Astrocyte (in vitro differentiated cells and primary cell): Measurements from ENCODE around the gene CDKAL1. TPM values are rescaled to one million over a fixed set of nuclear protein-coding genes. Genes with fewer than 3 reads are reported as not detected.

Experiments used
- DNase-seq: peaks from one replicate; pipeline ENCODE4 v3.0.0-alpha.2; 2010; ENCODE audit warnings: low read depth
- FAIRE-seq: peaks from 2 replicates; lab custom pipeline; 2011; peaks lifted over from hg19 to GRCh38; lab: Jason Lieb, UNC
- H2AFZ ChIP-seq: 2 replicates; pipeline ENCODE4 v1.6.0; 2012; ENCODE audit warnings: low read depth, low read length, inconsistent platforms
- H3K27ac ChIP-seq: 2 replicates; pipeline ENCODE4 v1.5.1; 2011; ENCODE audit warnings: low read depth, low read length, inconsistent platforms
- H3K27me3 ChIP-seq: 2 replicates; pipeline ENCODE4 v1.6.0; 2011; ENCODE audit warnings: low read length, inconsistent platforms; ENCODE audit not compliant: insufficient read depth
- H3K36me3 ChIP-seq: 2 replicates; pipeline ENCODE4 v1.5.1; 2011; ENCODE audit warnings: low read length, inconsistent platforms; ENCODE audit not compliant: insufficient read depth
- H3K4me1 ChIP-seq: 2 replicates; pipeline ENCODE4 v1.5.1; 2011; ENCODE audit warnings: low read length, inconsistent platforms; ENCODE audit not compliant: insufficient read depth
- H3K4me2 ChIP-seq: 2 replicates; pipeline ENCODE4 v1.6.0; 2012; ENCODE audit warnings: low read length, inconsistent platforms
- H3K4me3 ChIP-seq: 2 replicates; pipeline ENCODE4 v1.5.1; 2011; ENCODE audit warnings: low read depth, mild to moderate bottlenecking, low read length, inconsistent platforms; ENCODE audit not compliant: insufficient read depth
- H3K79me2 ChIP-seq: 2 replicates; pipeline ENCODE4 v1.6.0; 2012; ENCODE audit warnings: mild to moderate bottlenecking, low read length, inconsistent platforms; ENCODE audit not compliant: insufficient read depth
- H3K9ac ChIP-seq: 2 replicates; pipeline ENCODE4 v1.6.0; 2012; ENCODE audit warnings: mild to moderate bottlenecking, low read length, inconsistent platforms
- H3K9me3 ChIP-seq: 2 replicates; pipeline ENCODE4 v1.5.1; 2012; ENCODE audit warnings: low read depth, mild to moderate bottlenecking, low read length, inconsistent platforms; ENCODE audit not compliant: insufficient read depth
- H4K20me1 ChIP-seq: 2 replicates; pipeline ENCODE4 v1.6.0; 2012; ENCODE audit warnings: low read length, inconsistent platforms; ENCODE audit not compliant: insufficient read depth
- H3K27ac Mint-ChIP-seq: one replicate; pipeline ENCODE4 v1.8.0; 2021; ENCODE audit warnings: mild to moderate bottlenecking, mixed read lengths; ENCODE audit not compliant: unreplicated experiment
- H3K27me3 Mint-ChIP-seq: one replicate; pipeline ENCODE4 v1.8.0; 2021; ENCODE audit warnings: low read depth, mixed read lengths; ENCODE audit not compliant: unreplicated experiment
- H3K36me3 Mint-ChIP-seq: one replicate; pipeline ENCODE4 v1.8.0; 2021; ENCODE audit warnings: low read depth, mixed read lengths; ENCODE audit not compliant: unreplicated experiment
- H3K4me1 Mint-ChIP-seq: one replicate; pipeline ENCODE4 v1.8.0; 2021; ENCODE audit warnings: low read depth, mixed read lengths; ENCODE audit not compliant: unreplicated experiment
- H3K4me3 Mint-ChIP-seq: one replicate; pipeline ENCODE4 v1.8.0; 2021; ENCODE audit warnings: mild to moderate bottlenecking, moderate library complexity, mixed read lengths; ENCODE audit not compliant: unreplicated experiment
- H3K9me3 Mint-ChIP-seq: one replicate; pipeline ENCODE4 v1.8.0; 2021; ENCODE audit warnings: mild to moderate bottlenecking, mixed read lengths; ENCODE audit not compliant: unreplicated experiment
- EZH2 ChIP-seq: IDR thresholded peaks from 2 replicates; pipeline ENCODE4 v1.6.1; 2012; ENCODE audit warnings: mild to moderate bottlenecking, low read length, inconsistent platforms; ENCODE audit not compliant: insufficient read depth
- total RNA-seq: library from RNA; stranded (reverse); gene quantifications from 2 replicates; pipeline ENCODE4 v1.2.1, GENCODE V29; 2021
- TF ChIP-seq, protein P1 (sequence below): IDR thresholded peaks from 2 replicates; pipeline ENCODE4 v1.5.1; 2011; ENCODE audit warnings: low read depth, mild to moderate bottlenecking, inconsistent platforms, low read length, moderate library complexity; ENCODE audit not compliant: insufficient read depth

Gene CDKAL1
- total RNA-seq, 1 donor from 2014 or later, result 13.7 TPM

DNA sequence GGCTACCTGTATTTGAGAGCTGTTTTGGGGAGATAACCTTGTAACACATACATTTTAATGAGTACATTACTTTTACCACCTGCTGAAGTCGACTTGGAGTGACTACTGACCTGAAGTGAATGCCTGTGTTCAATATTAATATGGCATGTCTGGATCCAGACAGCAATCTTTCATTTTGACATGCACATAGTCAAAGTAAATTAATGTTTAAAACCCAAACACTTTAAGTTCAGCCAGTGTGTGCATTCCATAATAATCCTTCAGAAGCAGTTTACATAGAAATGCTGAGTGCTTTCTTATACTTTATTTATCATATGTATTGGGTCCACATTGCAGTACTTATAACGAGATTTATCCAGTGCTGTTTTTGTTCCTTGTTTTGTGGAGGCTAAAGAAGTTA, 38.0 kb downstream of the CDKAL1 start:
- Mint-ChIP-seq H3K27ac (no peak overlapping the region), H3K9me3 (no peaks in the 10 kb centered on the region)
- H3K36me3 ChIP-seq, result no peaks in the 10 kb centered on the region

DNA sequence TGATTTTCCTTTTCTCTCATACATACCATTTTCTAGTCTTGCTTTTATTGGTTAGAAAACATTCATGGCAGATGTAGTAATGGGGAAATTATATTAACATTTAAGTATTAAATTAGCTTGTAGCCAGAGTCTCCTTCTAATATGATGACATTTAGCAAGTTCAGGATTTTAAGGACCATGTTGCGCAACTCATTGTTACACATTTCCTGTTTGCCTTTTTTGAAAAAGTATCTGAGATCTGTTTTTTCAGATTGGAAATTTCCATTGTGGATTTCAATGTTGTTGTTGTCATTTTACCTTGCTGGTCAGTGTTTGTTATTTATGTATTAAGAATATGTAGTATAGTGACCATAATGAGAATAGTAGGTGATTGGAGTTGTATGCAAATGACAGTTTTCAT, 38.7 kb downstream of the CDKAL1 start:
- TF ChIP-seq, protein P1, sequence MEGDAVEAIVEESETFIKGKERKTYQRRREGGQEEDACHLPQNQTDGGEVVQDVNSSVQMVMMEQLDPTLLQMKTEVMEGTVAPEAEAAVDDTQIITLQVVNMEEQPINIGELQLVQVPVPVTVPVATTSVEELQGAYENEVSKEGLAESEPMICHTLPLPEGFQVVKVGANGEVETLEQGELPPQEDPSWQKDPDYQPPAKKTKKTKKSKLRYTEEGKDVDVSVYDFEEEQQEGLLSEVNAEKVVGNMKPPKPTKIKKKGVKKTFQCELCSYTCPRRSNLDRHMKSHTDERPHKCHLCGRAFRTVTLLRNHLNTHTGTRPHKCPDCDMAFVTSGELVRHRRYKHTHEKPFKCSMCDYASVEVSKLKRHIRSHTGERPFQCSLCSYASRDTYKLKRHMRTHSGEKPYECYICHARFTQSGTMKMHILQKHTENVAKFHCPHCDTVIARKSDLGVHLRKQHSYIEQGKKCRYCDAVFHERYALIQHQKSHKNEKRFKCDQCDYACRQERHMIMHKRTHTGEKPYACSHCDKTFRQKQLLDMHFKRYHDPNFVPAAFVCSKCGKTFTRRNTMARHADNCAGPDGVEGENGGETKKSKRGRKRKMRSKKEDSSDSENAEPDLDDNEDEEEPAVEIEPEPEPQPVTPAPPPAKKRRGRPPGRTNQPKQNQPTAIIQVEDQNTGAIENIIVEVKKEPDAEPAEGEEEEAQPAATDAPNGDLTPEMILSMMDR, result no peak
- no peak for TF ChIP-seq EZH2
- DNase-seq, result peak; percentile 36
- no peak overlapping the region for H3K4me3 Mint-ChIP-seq

More for the DNA sequence above, 38.0 kb downstream of the CDKAL1 start:
- Histone ChIP-seq H3K79me2 (no peaks in the 10 kb centered on the region), H3K27ac (no peak overlapping the region), H3K9ac (no peak overlapping the region), H3K4me2 (no peak overlapping the region), H2AFZ (no peak overlapping the region), H4K20me1 (no peaks in the 10 kb centered on the region), H3K4me1 (no peaks in the 10 kb centered on the region), H3K4me3 (no peak overlapping the region), H3K9me3 (no peaks in the 10 kb centered on the region), H3K27me3 (no peaks in the 10 kb centered on the region)
- DNase-seq, result no peak
- Mint-ChIP-seq H3K36me3 (peaks cover 1% of the 10 kb centered on the region), H3K27me3 (no peaks in the 10 kb centered on the region), H3K4me3 (no peak overlapping the region), H3K4me1 (peaks cover 5% of the 10 kb centered on the region)
- TF ChIP-seq, protein P1, result no peak
- no peak for TF ChIP-seq EZH2
- FAIRE-seq, result no peak

DNA sequence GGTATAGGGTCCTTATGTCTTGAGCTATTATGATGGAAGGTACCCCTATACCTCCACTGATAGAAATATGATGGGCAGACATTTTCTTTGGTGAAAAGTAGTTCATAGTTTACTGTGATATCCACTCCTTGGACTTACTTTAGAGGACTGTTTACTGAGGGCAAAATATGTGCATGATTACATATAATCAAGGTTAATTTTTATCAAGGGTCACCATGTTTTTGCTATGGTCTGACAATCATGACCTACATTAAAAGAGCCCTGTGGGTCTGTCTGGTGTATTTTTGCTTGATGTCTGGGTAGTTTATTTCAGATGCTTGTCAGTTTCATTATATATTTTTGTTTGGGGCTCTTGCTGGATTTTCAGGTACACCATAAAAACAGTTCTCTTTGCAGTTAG, 40.1 kb downstream of the CDKAL1 start:
- Mint-ChIP-seq H3K27ac (no peak overlapping the region), H3K36me3 (no peaks in the 10 kb centered on the region)
- no peak for FAIRE-seq

More for the DNA sequence above, 38.7 kb downstream of the CDKAL1 start:
- Histone ChIP-seq H2AFZ (no peak overlapping the region), H3K27ac (no peak overlapping the region), H3K9me3 (no peaks in the 10 kb centered on the region), H3K79me2 (no peaks in the 10 kb centered on the region), H3K36me3 (no peaks in the 10 kb centered on the region), H3K4me3 (no peak overlapping the region), H3K4me2 (no peak overlapping the region), H3K4me1 (no peaks in the 10 kb centered on the region), H4K20me1 (no peaks in the 10 kb centered on the region), H3K27me3 (no peaks in the 10 kb centered on the region), H3K9ac (no peak overlapping the region)
- no peaks in the 10 kb centered on the region for H3K36me3 Mint-ChIP-seq
- no peaks in the 10 kb centered on the region for H3K27me3 Mint-ChIP-seq
- no peaks in the 10 kb centered on the region for H3K9me3 Mint-ChIP-seq
- no peak overlapping the region for H3K27ac Mint-ChIP-seq
- H3K4me1 Mint-ChIP-seq, result peaks cover 5% of the 10 kb centered on the region
- FAIRE-seq, result no peak

More for the DNA sequence above, 40.1 kb downstream of the CDKAL1 start:
- H3K4me2 ChIP-seq, result no peak overlapping the region
- no peak overlapping the region for H3K4me3 ChIP-seq
- H4K20me1 ChIP-seq, result no peaks in the 10 kb centered on the region
- H3K9ac ChIP-seq, result no peak overlapping the region
- H3K4me3 Mint-ChIP-seq, result no peak overlapping the region
- H3K27me3 Mint-ChIP-seq, result no peaks in the 10 kb centered on the region
- H3K9me3 ChIP-seq, result no peaks in the 10 kb centered on the region
- no peaks in the 10 kb centered on the region for H3K9me3 Mint-ChIP-seq
- no peaks in the 10 kb centered on the region for H3K36me3 ChIP-seq
- H3K79me2 ChIP-seq, result no peaks in the 10 kb centered on the region
- no peaks in the 10 kb centered on the region for H3K4me1 ChIP-seq
- H3K27me3 ChIP-seq, result no peaks in the 10 kb centered on the region
- H2AFZ ChIP-seq, result no peak overlapping the region
- H3K27ac ChIP-seq, result no peak overlapping the region
- TF ChIP-seq, protein P1, result no peak
- no peak for TF ChIP-seq EZH2
- DNase-seq, result no peak
- H3K4me1 Mint-ChIP-seq, result peaks cover 2% of the 10 kb centered on the region
